Stimulated activated CD4-positive, alpha-beta T cell treated with anti-CD3 and anti-CD28 coated beads, Interleukin-12 subunit alpha, Interleukin-12 subunit beta, amount 100 ng/mL, for 24 hours (primary cell): ENCODE data around the gene OR52I2.
A peak's percentile ranks its signal among the peaks of the same experiment; 100 is the strongest.

Experiments
- DNase-seq, 2 experiments: peaks; one replicate each; pipeline ENCODE4 v3.0.0-alpha.2; 2020; ENCODE audit warnings: low read depth in 2 of 2

Gene OR52I2

GRCh38 chr11:4581443-4581842 lies at the start of gene OR52I2:
TSS of gene OR52I2 (plus strand) at chr11:4581743.
- no peak for DNase-seq

- DNase-seq = peak; percentile 8 to 29
Measured at GRCh38 chr11:4539603-4540219, 41.8 kb upstream of the OR52I2 start.

- no peak for DNase-seq
Measured at GRCh38 chr11:4541071-4541470, 40.5 kb upstream of the OR52I2 start.

- no peak for DNase-seq
Measured at GRCh38 chr11:4543561-4543960, 38.0 kb upstream of the OR52I2 start.

GRCh38 chr11:4544891-4545290 lies 36.7 kb upstream of the OR52I2 start, which contains the start of gene OR52M1:
TSS of gene OR52M1 (plus strand) at chr11:4545191. CDS start at chr11:4545191, 0 bp downstream.
- DNase-seq = no peak

- no peak for DNase-seq
Measured at GRCh38 chr11:4546878-4547277, 34.7 kb upstream of the OR52I2 start.

GRCh38 chr11:4547416-4547815 lies 34.1 kb upstream of the OR52I2 start:
- DNase-seq = no peak

GRCh38 chr11:4551346-4551979 lies 30.1 kb upstream of the OR52I2 start:
- DNase-seq = no peak

GRCh38 chr11:4559527-4560440 lies 21.8 kb upstream of the OR52I2 start:
- no peak for DNase-seq

- DNase-seq = no peak
Measured at GRCh38 chr11:4560467-4560866, 21.1 kb upstream of the OR52I2 start.

GRCh38 chr11:4565371-4565770 lies 16.2 kb upstream of the OR52I2 start:
- no peak for DNase-seq

- no peak for DNase-seq
Measured at GRCh38 chr11:4569075-4569474, 12.5 kb upstream of the OR52I2 start.

GRCh38 chr11:4576880-4577279 lies 4.7 kb upstream of the OR52I2 start:
- DNase-seq = no peak

GRCh38 chr11:4577761-4578160 lies 3.8 kb upstream of the OR52I2 start:
- no peak for DNase-seq

GRCh38 chr11:4578624-4579023 lies 2.9 kb upstream of the OR52I2 start:
- DNase-seq = no peak

GRCh38 chr11:4580124-4580523 lies 1.4 kb upstream of the OR52I2 start:
- DNase-seq = no peak

- no peak for DNase-seq
Measured at GRCh38 chr11:4589017-4589416, 7.5 kb downstream of the OR52I2 start.

- DNase-seq = no peak
Measured at GRCh38 chr11:4593739-4594138, 12.2 kb downstream of the OR52I2 start, which contains the start of gene OR52I1. TSS of gene OR52I1 (plus strand) at chr11:4594039. CDS start at chr11:4594039, 0 bp downstream.

- no peak for DNase-seq
Measured at GRCh38 chr11:4605057-4605456, 23.5 kb downstream of the OR52I2 start.

- no peak for DNase-seq
Measured at GRCh38 chr11:4606231-4607015, 24.9 kb downstream of the OR52I2 start.

- no peak for DNase-seq
Measured at GRCh38 chr11:4607096-4607495, 25.6 kb downstream of the OR52I2 start.
